Sigmoid colon (tissue), 4 donors: Measurements from ENCODE around the gene IFT20.

Source experiments
- EP300 ChIP-seq, 4 donors: sonication (generic); formaldehyde crosslinking; IDR thresholded peaks; one replicate each; pipeline ENCODE4 v1.6.1; 2017; ENCODE audit warnings: antibody characterized with exemption in 4 of 4
- TF ChIP-seq, protein P1 (sequence below), 4 experiments: fragments of 450-650 bp in 3 of 4; fragments of 200-600 bp in 1 of 4; IDR thresholded peaks; one replicate each; pipeline ENCODE4 v1.5.1; 2016 to 2019; ENCODE audit warnings: antibody characterized with exemption in 4 of 4, mild to moderate bottlenecking in 3 of 4, moderate library complexity in 2 of 4

DNA sequence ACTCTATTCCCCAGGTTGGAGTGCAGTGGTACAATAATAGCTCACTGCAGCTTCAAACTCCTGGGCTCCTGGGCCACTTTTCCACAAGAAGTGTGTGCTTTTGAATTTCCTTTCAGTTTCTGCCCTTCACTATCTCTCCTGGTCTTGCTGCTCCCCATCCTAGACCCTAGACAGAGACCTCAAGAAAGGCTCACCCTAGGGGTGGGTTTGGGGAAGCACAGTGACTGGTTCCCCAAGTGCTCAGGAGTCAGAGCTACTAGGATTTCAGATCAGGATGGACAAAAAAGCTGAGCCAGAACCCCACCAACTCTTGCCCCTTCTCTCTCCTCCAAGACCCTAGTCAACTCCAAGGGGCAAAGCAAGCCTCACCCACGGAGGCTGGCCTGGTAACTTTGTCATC is 31.3 kb upstream of the IFT20 start:
- TF ChIP-seq, protein P1, sequence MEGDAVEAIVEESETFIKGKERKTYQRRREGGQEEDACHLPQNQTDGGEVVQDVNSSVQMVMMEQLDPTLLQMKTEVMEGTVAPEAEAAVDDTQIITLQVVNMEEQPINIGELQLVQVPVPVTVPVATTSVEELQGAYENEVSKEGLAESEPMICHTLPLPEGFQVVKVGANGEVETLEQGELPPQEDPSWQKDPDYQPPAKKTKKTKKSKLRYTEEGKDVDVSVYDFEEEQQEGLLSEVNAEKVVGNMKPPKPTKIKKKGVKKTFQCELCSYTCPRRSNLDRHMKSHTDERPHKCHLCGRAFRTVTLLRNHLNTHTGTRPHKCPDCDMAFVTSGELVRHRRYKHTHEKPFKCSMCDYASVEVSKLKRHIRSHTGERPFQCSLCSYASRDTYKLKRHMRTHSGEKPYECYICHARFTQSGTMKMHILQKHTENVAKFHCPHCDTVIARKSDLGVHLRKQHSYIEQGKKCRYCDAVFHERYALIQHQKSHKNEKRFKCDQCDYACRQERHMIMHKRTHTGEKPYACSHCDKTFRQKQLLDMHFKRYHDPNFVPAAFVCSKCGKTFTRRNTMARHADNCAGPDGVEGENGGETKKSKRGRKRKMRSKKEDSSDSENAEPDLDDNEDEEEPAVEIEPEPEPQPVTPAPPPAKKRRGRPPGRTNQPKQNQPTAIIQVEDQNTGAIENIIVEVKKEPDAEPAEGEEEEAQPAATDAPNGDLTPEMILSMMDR (IDR thresholded peaks at IDR 0.05), result no peak
- no peak for TF ChIP-seq EP300 (IDR thresholded peaks at IDR 0.05)
